GM23248 (cell line): ENCODE results near the gene ERICH4. TPM values are rescaled to one million over a fixed set of nuclear protein-coding genes. Genes with fewer than 3 reads are reported as not detected.
A peak's percentile ranks its signal among the peaks of the same experiment; 100 is the strongest.

Source experiments
- DNase-seq: peaks from one replicate; pipeline ENCODE4 v3.0.0-alpha.2; 2015
- H2AFZ ChIP-seq: fragments of 200-600 bp; sonication (generic); 2 replicates; pipeline ENCODE4 v1.6.1; 2016; ENCODE audit warnings: antibody characterized with exemption
- H3F3A ChIP-seq: fragments of 200-600 bp; sonication (generic); 2 replicates; pipeline ENCODE4 v1.6.1; 2016; ENCODE audit warnings: mild to moderate bottlenecking, antibody characterized with exemption, mixed run types; ENCODE audit not compliant: insufficient read depth
- H3K27ac ChIP-seq: fragments of 200-600 bp; sonication (generic); 2 replicates; pipeline ENCODE4 v1.5.1; 2016; ENCODE audit warnings: mild to moderate bottlenecking
- H3K27me3 ChIP-seq: fragments of 200-600 bp; sonication (generic); replicated peaks from 2 replicates; pipeline ENCODE4 v1.6.1; 2016; ENCODE audit warnings: mild to moderate bottlenecking; ENCODE audit not compliant: insufficient read depth
- H3K36me3 ChIP-seq: fragments of 200-600 bp; sonication (generic); 2 replicates; pipeline ENCODE4 v1.6.1; 2016; ENCODE audit warnings: low read depth, mild to moderate bottlenecking
- H3K4me1 ChIP-seq: fragments of 200-600 bp; sonication (generic); 2 replicates; pipeline ENCODE4 v1.6.1; 2016; ENCODE audit warnings: mild to moderate bottlenecking; ENCODE audit not compliant: insufficient read depth
- H3K4me2 ChIP-seq: fragments of 200-600 bp; sonication (generic); one replicate; pipeline ENCODE4 v1.6.1; 2016; ENCODE audit warnings: mild to moderate bottlenecking; ENCODE audit not compliant: unreplicated experiment
- H3K4me3 ChIP-seq: fragments of 200-600 bp; sonication (generic); 2 replicates; pipeline ENCODE4 v1.5.1; 2016; ENCODE audit warnings: mild to moderate bottlenecking
- H3K79me2 ChIP-seq: fragments of 200-600 bp; sonication (generic); 2 replicates; pipeline ENCODE4 v1.6.1; 2016; ENCODE audit warnings: mild to moderate bottlenecking; ENCODE audit not compliant: insufficient read depth
- H3K9ac ChIP-seq: fragments of 200-600 bp; sonication (generic); 2 replicates; pipeline ENCODE4 v1.6.1; 2016; ENCODE audit warnings: mild to moderate bottlenecking
- H3K9me2 ChIP-seq: fragments of 200-600 bp; sonication (generic); 2 replicates; pipeline ENCODE4 v1.6.1; 2016; ENCODE audit warnings: mixed run types, mild to moderate bottlenecking, moderate library complexity; ENCODE audit not compliant: insufficient read depth
- H3K9me3 ChIP-seq: fragments of 200-600 bp; sonication (generic); one replicate; pipeline ENCODE4 v1.6.1; 2017; ENCODE audit warnings: low read depth
- H4K20me1 ChIP-seq: fragments of 200-600 bp; sonication (generic); 2 replicates; pipeline ENCODE4 v1.6.0; 2016; ENCODE audit not compliant: insufficient read depth
- EZH2 ChIP-seq: fragments of 200-600 bp; sonication (generic); IDR thresholded peaks from 2 replicates; pipeline ENCODE4 v1.6.1; 2018; ENCODE audit warnings: antibody characterized with exemption, mild to moderate bottlenecking; ENCODE audit not compliant: insufficient read depth, poor library complexity, severe bottlenecking
- EZH2phosphoT487 ChIP-seq: fragments of 200-600 bp; sonication (generic); IDR thresholded peaks from 2 replicates; pipeline ENCODE4 v1.6.1; 2018; ENCODE audit warnings: antibody characterized with exemption, moderate library complexity, mild to moderate bottlenecking, low read depth; ENCODE audit not compliant: insufficient read depth
- WGBS, 2 experiments: methylation state at CpG; one replicate each; pipeline ENCODE4 v1.1.6; 2015 to 2017; ENCODE audit warnings: low lambda C conversion rate in 2 of 2, low coverage in 1 of 2; ENCODE audit errors: missing lambda C conversion rate in 2 of 2; 5-methylcytosine and 5-hydroxymethylcytosine counted together
- in situ Hi-C: fragments of 300-500 bp; cut with MboI; formaldehyde crosslinking; loops from 2 replicates; pipeline ENCODE4 v1.15.0; 2020
- polyA plus RNA-seq: library from polyadenylated mRNA; unstranded; fragments of >200 nt; fragmentation: Nextera tagmentation; extraction: Ambion mirVana; gene quantifications from 2 replicates; pipeline ENCODE4 v1.2.1, GENCODE V29; 2016
- total RNA-seq: library from RNA; depleted of rRNA; stranded (reverse); fragments of >200 nt; shearing (Covaris generic); gene quantifications from 2 replicates; pipeline ENCODE4 v1.2.3, GENCODE V29; 2014; rRNA removed

The ERICH4 gene
- total RNA-seq, result not detected in 2 replicates
- polyA plus RNA-seq, result not detected in 2 replicates

DNA sequence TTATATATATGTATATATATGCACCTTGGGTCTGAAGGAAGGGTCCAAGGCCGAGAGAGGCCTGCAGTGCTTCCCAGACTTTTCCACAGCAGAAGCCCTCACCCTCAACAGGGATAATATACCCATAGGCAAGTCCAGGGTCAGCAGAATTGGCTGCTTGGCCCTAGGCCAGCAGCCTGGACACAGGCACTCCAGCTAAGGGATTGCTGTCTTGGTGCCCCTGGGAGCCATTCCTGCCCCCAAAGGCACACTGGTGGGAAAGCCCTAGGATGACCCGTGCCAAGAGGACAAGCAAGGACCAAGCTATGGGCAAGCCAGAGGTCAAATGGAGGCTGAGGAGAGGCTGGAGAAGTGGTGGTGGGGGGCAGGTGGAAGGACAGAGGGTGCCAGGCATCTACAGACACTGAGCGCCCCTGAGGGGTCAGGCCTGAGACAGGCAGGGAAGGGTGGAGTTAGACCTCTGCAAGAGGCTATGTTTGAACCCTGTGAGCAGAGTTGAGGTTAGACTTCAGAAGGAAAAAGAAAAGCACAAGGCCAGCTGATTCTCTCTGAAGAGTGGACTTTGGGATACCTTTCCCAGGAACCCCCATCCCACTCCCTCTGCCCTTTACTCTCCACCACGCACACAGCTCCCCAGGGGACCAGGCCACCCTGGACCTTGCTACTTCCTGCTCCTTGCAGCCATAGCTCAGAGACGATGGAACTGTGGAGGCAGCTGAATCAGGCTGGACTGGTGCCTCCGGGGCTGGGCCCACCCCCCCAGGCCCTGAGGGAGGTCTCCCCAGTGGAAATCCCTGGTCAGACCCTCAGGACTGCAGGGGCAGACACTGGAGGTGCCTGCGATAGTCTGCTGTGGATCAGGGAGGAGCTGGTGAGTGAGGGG lies at the start of gene ERICH4:
Gene ERICH4, plus strand, starts transcription at position 684 of the 883 bp plus-strand sequence. Its CDS starts 14 bp downstream, at position 698.
- no peaks in the 10 kb centered on the region for H4K20me1 ChIP-seq
- H3K79me2 ChIP-seq, result peaks cover 15% of the 10 kb centered on the region
- no peaks in the 10 kb centered on the region for H3K9me2 ChIP-seq
- no peaks in the 10 kb centered on the region for H3K9me3 ChIP-seq
- H3F3A ChIP-seq, result no peaks in the 10 kb centered on the region
- WGBS, 2 experiments, result 37 to 40% methylated on average over 7 of the region's 7 CpGs
- no peak within 1 kb of the TSS for H3K9ac ChIP-seq
- DNase-seq, result no peak
- in situ Hi-C loops, result no loop called here
- peaks cover 7% of the 10 kb centered on the region; the same call in 1 of the 2 replicates for H3K4me1 ChIP-seq
- no peaks in the 10 kb centered on the region for H3K36me3 ChIP-seq
- peak within 1 kb of the TSS; percentile 41; the same call in 1 of the 2 replicates for H2AFZ ChIP-seq
- no peak within 1 kb of the TSS for H3K4me2 ChIP-seq
- TF ChIP-seq EZH2 (no peak), EZH2phosphoT487 (no peak)
- H3K27me3 ChIP-seq, result no peaks in the 10 kb centered on the region; the same call in 1 of the 2 replicates
- H3K4me3 ChIP-seq, result no peak within 1 kb of the TSS
- no peak within 1 kb of the TSS for H3K27ac ChIP-seq

DNA sequence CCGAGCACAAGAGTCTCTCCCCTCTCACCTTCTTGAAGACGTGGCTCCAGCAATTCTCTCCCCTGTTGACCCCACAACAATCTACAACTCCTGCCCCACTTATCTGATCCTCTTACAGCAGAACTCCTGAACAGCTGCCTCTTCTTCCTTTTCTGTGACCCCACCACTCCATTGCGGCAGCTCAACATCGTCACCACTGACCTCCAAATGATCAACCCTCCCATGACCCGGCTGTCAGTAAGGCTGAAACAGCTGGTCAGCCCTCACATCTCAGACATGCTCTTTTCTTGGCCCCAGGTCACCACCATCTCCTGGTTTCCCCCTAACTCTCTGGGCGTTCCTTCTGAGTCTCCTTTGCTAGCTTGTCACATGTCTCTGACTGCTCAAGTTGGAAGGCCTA lies 47.6 kb upstream of the ERICH4 start:
- peaks cover 41% of the 10 kb centered on the region for H3K79me2 ChIP-seq
- no peak overlapping the region for H2AFZ ChIP-seq
- TF ChIP-seq EZH2 (no peak), EZH2phosphoT487 (no peak)
- no peaks in the 10 kb centered on the region for H3K9me3 ChIP-seq
- peaks cover 8% of the 10 kb centered on the region for H3K4me1 ChIP-seq
- H3K9ac ChIP-seq, result no peak overlapping the region
- H3K27ac ChIP-seq, result no peak overlapping the region
- no peak overlapping the region for H3K4me2 ChIP-seq
- in situ Hi-C loops, result no loop called here
- 55 to 62% methylated on average over 6 of the region's 6 CpGs for WGBS, 2 experiments
- DNase-seq, result no peak
- no peaks in the 10 kb centered on the region for H3F3A ChIP-seq
- no peaks in the 10 kb centered on the region for H3K36me3 ChIP-seq
- H4K20me1 ChIP-seq, result no peaks in the 10 kb centered on the region
- no peaks in the 10 kb centered on the region for H3K9me2 ChIP-seq
- H3K27me3 ChIP-seq, result no peaks in the 10 kb centered on the region
- no peak overlapping the region for H3K4me3 ChIP-seq

DNA sequence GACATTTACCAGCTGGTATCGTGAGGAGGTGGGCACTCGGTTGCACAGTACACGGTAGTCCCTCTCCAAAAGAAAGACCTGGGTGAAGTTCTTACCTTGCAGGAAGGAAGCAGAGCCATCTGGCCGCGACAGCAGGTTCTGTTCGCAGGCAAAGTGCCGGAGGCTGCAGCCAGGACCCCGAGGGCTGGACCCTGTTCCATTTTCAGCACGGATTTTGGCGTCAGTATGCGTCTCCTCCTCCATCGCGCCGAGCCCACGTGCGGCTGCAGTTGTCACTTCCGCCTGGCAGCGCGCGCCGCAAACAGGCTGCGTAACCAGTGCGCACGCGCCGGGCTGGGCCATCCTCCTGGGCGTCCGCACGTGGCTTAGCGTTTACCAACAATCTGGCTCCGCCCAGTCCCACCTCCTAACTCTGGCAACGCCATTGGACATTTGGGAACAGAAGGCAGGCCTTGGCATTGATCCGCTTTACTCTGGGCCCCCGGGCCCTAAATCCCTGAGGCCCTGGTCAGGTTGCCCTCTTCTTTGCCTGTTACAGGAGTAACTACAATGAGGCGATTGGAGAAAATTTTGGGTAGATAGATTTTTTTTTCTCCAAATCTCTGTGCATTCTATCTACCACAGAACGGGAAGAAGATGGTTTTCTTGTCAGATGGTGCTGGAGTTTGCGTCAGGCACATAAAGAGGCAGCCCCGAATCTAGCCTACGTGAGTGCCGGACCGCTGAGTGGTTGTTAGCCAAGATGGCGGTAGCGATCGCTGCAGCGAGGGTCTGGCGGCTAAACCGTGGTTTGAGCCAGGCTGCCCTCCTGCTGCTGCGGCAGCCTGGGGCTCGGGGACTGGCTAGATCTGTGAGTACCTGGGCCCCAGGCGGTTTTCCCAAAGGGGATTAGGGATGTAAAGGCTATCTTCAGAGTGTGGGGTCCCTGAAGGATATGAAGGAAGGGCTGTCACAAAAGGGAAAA lies 45.6 kb upstream of the ERICH4 start, which contains the start of the genes BCKDHA and EXOSC5:
Gene BCKDHA, plus strand, starts transcription at position 733 of the 964 bp plus-strand sequence. Its CDS starts 10 bp downstream, at position 743.
Gene EXOSC5, minus strand, starts transcription at position 274 of the 964 bp plus-strand sequence. Its CDS starts 31 bp downstream, at position 243.
- peak within 1 kb of the TSS; percentile 100 for H3K4me3 ChIP-seq
- in situ Hi-C loops, result no loop called here

DNA sequence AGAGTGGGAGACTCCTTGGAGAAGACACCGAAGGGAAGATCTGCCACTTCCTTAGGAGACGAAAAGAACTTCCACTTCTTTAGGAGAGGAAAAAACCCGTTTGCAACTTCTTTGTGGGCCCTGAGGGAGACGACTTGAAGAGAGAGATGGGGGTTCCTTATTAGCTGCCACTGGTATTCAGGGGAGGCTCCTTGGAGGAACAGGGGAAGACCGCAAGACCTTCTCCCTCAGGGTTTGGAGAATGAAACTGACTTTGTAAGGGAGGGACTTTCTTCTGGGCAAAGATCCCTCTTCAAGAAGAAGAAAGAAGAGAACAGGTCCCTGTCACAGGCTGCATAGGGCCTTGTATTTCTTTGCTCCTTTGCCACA lies 44.9 kb upstream of the ERICH4 start:
- Histone ChIP-seq H3K27ac (peak overlapping the region; percentile 93), H4K20me1 (no peaks in the 10 kb centered on the region), H3K79me2 (peaks cover 41% of the 10 kb centered on the region), H3K27me3 (no peaks in the 10 kb centered on the region), H3K4me2 (peak overlapping the region; percentile 94), H3K9ac (peak overlapping the region; percentile 98), H2AFZ (peak overlapping the region; percentile 87), H3K36me3 (no peaks in the 10 kb centered on the region), H3K9me2 (no peaks in the 10 kb centered on the region), H3K4me3 (peak overlapping the region; percentile 100), H3K4me1 (peaks cover 8% of the 10 kb centered on the region), H3F3A (no peaks in the 10 kb centered on the region), H3K9me3 (no peaks in the 10 kb centered on the region)
- 1 to 5% methylated on average over 5 of the region's 5 CpGs for WGBS, 2 experiments
- TF ChIP-seq EZH2phosphoT487 (no peak), EZH2 (no peak)
- peak; percentile 39 for DNase-seq
- in situ Hi-C loops, result no loop called here

More for the DNA sequence above, 45.6 kb upstream of the ERICH4 start, which contains the start of the genes BCKDHA and EXOSC5:
- Histone ChIP-seq H3K27ac (peak within 1 kb of the TSS; percentile 93), H3F3A (no peaks in the 10 kb centered on the region), H3K9me2 (no peaks in the 10 kb centered on the region), H3K4me1 (peaks cover 8% of the 10 kb centered on the region), H3K4me2 (peak within 1 kb of the TSS; percentile 94), H3K27me3 (no peaks in the 10 kb centered on the region), H3K9me3 (no peaks in the 10 kb centered on the region), H2AFZ (peak within 1 kb of the TSS; percentile 95), H3K9ac (peak within 1 kb of the TSS; percentile 98), H3K79me2 (peaks cover 41% of the 10 kb centered on the region), H4K20me1 (no peaks in the 10 kb centered on the region), H3K36me3 (no peaks in the 10 kb centered on the region)
- DNase-seq, result peak; percentile 100
- TF ChIP-seq EZH2, result no peak
- TF ChIP-seq EZH2phosphoT487, result no peak
- 1% methylated on average over 50 of the region's 50 CpGs for WGBS, 2 experiments
